Right lobe of liver (tissue), 6 donors: ENCODE measurements around the gene TYSND1. TPM values are rescaled to one million over a fixed set of nuclear protein-coding genes. Genes with fewer than 3 reads are reported as not detected.
"Not testable (repeated sequence)": the region's sequence is repeated elsewhere in the genome, so short reads cannot be mapped to it uniquely, and the experiment has no call there.

ENCODE experiments used
- ATAC-seq, 4 donors: fragments of 200-7000 bp; cut with Tn5 transposase; one replicate each; pipeline ENCODE4 v1.9.1; 2020; ENCODE audit warnings: mild to moderate bottlenecking in 4 of 4, moderate library complexity in 4 of 4
- DNase-seq, 3 donors: peaks; one replicate each; pipeline ENCODE4 v3.0.0-alpha.2; 2020
- H3K27ac ChIP-seq, 3 donors: fragments of 200-600 bp; one replicate each; pipeline ENCODE4 v1.8.0; 2022
- H3K27me3 ChIP-seq, 2 donors: fragments of 200-600 bp; one replicate each; pipeline ENCODE4 v1.8.0; 2022
- H3K36me3 ChIP-seq, 4 donors: fragments of 200-600 bp; sonication (generic) in 1 of 4; one replicate each; pipeline versions ENCODE4 v1.5.1 to v1.8.0; 2017 to 2022; ENCODE audit warnings: control low read depth in 1 of 4
- H3K4me1 ChIP-seq, 4 donors: fragments of 200-600 bp; sonication (generic) in 1 of 4; one replicate each; pipeline versions ENCODE4 v1.5.1 to v1.8.0; 2017 to 2022; ENCODE audit warnings: control low read depth in 1 of 4
- H3K4me3 ChIP-seq, 3 donors: fragments of 200-600 bp; one replicate each; pipeline ENCODE4 v1.8.0; 2022
- H3K9me3 ChIP-seq, 4 donors: fragments of 200-600 bp; sonication (generic) in 1 of 4; one replicate each; pipeline versions ENCODE4 v1.5.1 to v1.8.0; 2017 to 2022; ENCODE audit warnings: control low read depth in 1 of 4
- CTCF ChIP-seq, 4 donors: fragments of 200-600 bp in 3 of 4; fragments of 450-650 bp in 1 of 4; IDR thresholded peaks; one replicate each; pipeline versions ENCODE4 v1.5.1 to v1.8.0; 2016 to 2022; ENCODE audit warnings: antibody characterized with exemption in 4 of 4, mild to moderate bottlenecking in 2 of 4
- POLR2A ChIP-seq: fragments of 450-650 bp; IDR thresholded peaks from one replicate; pipeline ENCODE4 v1.6.1; 2017; ENCODE audit warnings: antibody characterized with exemption, mild to moderate bottlenecking
- WGBS: methylation state at CpG from one replicate; pipeline ENCODE4 v1.1.6; 2018; ENCODE audit warnings: low coverage, low lambda C conversion rate; ENCODE audit not compliant: insufficient coverage; ENCODE audit errors: missing lambda C conversion rate; 5-methylcytosine and 5-hydroxymethylcytosine counted together
- intact Hi-C, 2 donors: fragments of 100-400 bp; cut with DNase I; formaldehyde crosslinking; loops; one replicate each; pipeline versions ENCODE4 v1.11.2 to v1.14.1; 2022
- total RNA-seq, 6 experiments: library from RNA; depleted of rRNA in 2 of 6; stranded (reverse); fragments of >200 nt in 2 of 6; fragmentation: NEBNext Ultra II Directional in 3 of 6; extraction: Animal tissue kit (Norgen Biotek cat#: 25700) in 3 of 6; gene quantifications; one replicate each; pipeline versions ENCODE4 v1.1.0 to v1.2.4, GENCODE V29; 2016 to 2023
- donor health status: DM: no; HTN: yes; CAD: no.
- donor health status: DM: no; HTN: no; CAD: no.
- donor health status: DM: no; HTN: no; CAD: no.
- donor health status: DM: no; HTN: yes; CAD: no.
- donor health status: DM: no; HTN: yes; CAD: no.

The TYSND1 gene
- total RNA-seq, 6 experiments from 2014 or later, result 5.3 to 11.1 (median 8.2) TPM

- intact Hi-C loops, result no loop called here
- 71% methylated on average over 3 of the region's 3 CpGs for WGBS
- Histone ChIP-seq H3K27me3 (no peaks in the 10 kb centered on the region), H3K4me3 (no peak overlapping the region), H3K4me1 (peaks cover 0 to 1% (median 0%) of the 10 kb centered on the region in 4 donors), H3K9me3 (no peaks in the 10 kb centered on the region), H3K27ac (no peak overlapping the region), H3K36me3 (no peaks in the 10 kb centered on the region)
- DNase-seq (no peak), ATAC-seq (no peak)
- no peak for TF ChIP-seq CTCF (IDR thresholded peaks at IDR 0.05)
- TF ChIP-seq POLR2A, result no peak
Measured at GRCh38 chr10:70186571-70186970, 40.1 kb upstream of the TYSND1 start.

DNA sequence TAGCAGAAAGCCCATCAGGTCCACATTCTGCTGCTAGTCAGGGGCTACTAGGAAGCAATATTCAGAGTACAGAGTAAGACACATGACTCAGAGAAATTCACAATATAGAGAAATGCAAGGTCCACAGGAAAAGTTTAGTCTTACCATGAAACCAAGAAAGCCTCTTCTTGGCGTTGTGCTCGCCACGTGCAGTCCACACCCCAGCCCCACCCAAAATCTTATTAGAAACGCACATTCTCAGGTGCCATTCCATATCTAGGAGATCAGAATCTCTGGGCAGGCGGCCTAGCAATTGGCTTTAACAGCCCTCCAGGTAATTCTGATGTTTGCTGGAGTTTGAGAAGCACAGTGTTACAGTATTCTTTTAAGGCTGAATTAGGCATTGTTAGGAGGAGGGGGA lies 39.6 kb upstream of the TYSND1 start:
- ATAC-seq (no peak), DNase-seq (no peak)
- no peaks in the 10 kb centered on the region for H3K4me1 ChIP-seq
- intact Hi-C loops, result no loop called here
- no peaks in the 10 kb centered on the region for H3K9me3 ChIP-seq
- no peak overlapping the region for H3K4me3 ChIP-seq
- no peak overlapping the region for H3K27ac ChIP-seq
- no peaks in the 10 kb centered on the region for H3K27me3 ChIP-seq
- TF ChIP-seq POLR2A, result no peak
- no peak for TF ChIP-seq CTCF (IDR thresholded peaks at IDR 0.05)
- no CpG with 5 or more reads among the region's 5 CpGs for WGBS
- H3K36me3 ChIP-seq, result no peaks in the 10 kb centered on the region

DNA sequence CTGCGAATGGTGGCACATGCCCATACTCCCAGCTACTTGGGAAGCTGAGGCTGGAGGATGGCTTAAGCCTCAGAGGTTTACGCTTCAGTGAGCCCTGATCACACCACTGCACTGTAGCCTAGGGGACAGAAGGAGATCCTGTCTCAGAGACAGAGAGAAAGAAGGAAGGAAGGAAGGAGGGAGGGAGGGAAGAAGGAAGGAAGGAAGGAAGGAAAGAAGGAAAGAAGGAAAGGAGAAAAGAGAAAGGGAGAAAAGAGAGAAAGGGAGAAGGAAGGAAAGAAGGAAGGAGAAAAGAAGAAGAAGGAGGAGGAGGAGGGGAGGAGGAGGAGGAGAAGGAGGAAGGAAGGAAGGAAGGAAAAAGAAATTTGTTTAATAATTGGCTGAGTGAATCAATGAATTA lies 36.8 kb upstream of the TYSND1 start:
- ATAC-seq (no peak), DNase-seq (no peak)
- intact Hi-C loops, result no loop called here
- TF ChIP-seq CTCF (IDR thresholded peaks at IDR 0.05) (no peak), POLR2A (no peak)
- H3K4me1 ChIP-seq, result no peaks in the 10 kb centered on the region
- H3K9me3 ChIP-seq, result no peaks in the 10 kb centered on the region
- H3K27ac ChIP-seq, result no peak overlapping the region
- no peaks in the 10 kb centered on the region for H3K36me3 ChIP-seq
- H3K27me3 ChIP-seq, result no peaks in the 10 kb centered on the region
- H3K4me3 ChIP-seq, result no peak overlapping the region
- WGBS, result 76% methylated on average over 2 of the region's 2 CpGs

GRCh38 chr10:70179209-70179608 lies 32.7 kb upstream of the TYSND1 start:
- DNase-seq, H3K27ac ChIP-seq, H3K4me1 ChIP-seq, H3K27me3 ChIP-seq, H3K9me3 ChIP-seq, H3K36me3 ChIP-seq, ATAC-seq, intact Hi-C loops, H3K4me3 ChIP-seq: not testable (repeated sequence)
- WGBS, result 73% methylated on average over 4 of the region's 8 CpGs

GRCh38 chr10:70178139-70178725 lies 31.7 kb upstream of the TYSND1 start:
- no peak overlapping the region for H3K27ac ChIP-seq
- WGBS, result 74% methylated on average over 3 of the region's 4 CpGs
- ATAC-seq, result no peak

More at GRCh38 chr10:70178139-70178725, 31.7 kb upstream of the TYSND1 start:
- Histone ChIP-seq H3K36me3 (no peaks in the 10 kb centered on the region), H3K4me1 (no peaks in the 10 kb centered on the region), H3K4me3 (no peak overlapping the region), H3K9me3 (no peaks in the 10 kb centered on the region), H3K27me3 (no peaks in the 10 kb centered on the region)
- TF ChIP-seq CTCF (IDR thresholded peaks at IDR 0.05) (no peak), POLR2A (no peak)
- no peak for DNase-seq
- intact Hi-C loops, result no loop called here
